CD4-positive, alpha-beta T cell treated with Interleukin-6 for 4 hours (primary cell): ENCODE measurements around the gene SARM1.
A peak's percentile ranks its signal among the peaks of the same experiment; 100 is the strongest.

ENCODE experiments used
- DNase-seq: peaks from one replicate; pipeline ENCODE4 v3.0.0-alpha.2; 2020; ENCODE audit warnings: mixed read lengths

The SARM1 gene

DNA sequence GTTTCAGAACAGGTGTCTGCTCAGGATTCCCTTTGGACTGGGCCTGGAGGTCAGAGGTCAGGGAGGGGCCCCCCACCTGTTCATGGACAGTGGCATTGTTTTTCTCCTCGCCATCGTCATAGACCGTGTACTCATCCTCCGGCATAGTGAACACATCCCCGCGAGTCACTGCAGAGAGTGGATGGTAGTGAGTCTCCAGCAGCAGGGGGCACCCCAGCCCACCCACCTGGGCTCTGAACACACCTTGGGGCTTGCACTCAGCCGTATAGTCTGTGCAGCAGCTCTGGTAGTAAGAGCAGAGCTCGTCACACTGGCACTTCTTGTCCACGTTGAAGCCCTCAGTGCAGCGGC is 1.8 kb upstream of the SARM1 start:
- peak; percentile 14 for DNase-seq

DNA sequence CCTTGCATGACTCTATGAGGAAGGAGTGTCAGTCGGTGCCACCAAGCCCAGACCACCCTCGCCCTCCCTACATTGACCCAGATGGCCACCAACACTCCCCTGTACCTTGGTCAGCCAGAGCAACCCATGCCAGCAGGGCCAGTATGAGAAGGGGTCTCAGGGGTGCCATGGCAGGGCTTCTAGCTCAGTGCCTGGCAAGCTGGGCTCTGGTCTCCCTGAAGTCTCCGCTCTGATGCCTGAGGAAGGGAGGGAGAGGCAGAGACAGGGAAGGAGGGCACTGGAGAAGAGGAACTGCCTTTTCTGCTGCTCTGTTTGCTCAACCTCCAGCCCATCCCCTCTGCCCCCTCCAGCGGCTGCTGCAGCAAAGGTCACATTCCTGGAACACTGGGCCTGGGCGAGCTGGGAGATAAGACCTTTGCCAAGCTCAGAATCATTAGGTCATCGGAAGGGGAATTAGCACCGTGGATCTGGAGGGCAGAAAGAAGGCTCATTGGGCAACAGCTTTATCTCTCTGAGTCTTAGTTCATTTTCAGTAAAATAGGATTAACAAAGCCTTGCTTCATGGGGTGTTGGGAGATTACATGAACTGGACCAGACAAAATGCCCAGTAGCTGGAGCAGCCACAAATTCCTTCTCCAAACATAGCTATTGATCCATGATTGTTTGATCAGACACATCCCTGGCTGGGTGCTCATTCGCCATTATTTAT is 1.3 kb upstream of the SARM1 start, which contains the start of gene VTN:
VTN (minus strand) TSS at position 273 of the 709 bp plus-strand sequence; CDS start at position 169, 104 bp downstream.
- no peak for DNase-seq

DNA sequence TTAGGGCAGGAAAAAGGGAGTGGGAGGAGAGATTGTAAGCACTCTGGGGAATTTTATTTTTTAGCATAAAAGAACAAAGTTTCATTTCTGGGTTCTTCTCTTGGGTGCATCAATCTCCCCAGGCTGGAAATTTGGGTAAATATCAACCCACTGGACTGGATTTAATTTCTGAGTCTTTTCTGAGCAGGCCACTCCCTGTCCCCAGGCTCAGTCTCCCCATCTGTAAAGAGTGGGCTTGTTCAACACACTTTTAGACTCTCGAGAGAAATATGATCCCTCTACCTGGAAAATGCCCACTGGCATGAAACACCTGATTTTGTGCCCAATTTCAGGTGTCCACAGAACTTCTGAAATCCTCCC is 770 bp upstream of the SARM1 start:
- DNase-seq = no peak

DNA sequence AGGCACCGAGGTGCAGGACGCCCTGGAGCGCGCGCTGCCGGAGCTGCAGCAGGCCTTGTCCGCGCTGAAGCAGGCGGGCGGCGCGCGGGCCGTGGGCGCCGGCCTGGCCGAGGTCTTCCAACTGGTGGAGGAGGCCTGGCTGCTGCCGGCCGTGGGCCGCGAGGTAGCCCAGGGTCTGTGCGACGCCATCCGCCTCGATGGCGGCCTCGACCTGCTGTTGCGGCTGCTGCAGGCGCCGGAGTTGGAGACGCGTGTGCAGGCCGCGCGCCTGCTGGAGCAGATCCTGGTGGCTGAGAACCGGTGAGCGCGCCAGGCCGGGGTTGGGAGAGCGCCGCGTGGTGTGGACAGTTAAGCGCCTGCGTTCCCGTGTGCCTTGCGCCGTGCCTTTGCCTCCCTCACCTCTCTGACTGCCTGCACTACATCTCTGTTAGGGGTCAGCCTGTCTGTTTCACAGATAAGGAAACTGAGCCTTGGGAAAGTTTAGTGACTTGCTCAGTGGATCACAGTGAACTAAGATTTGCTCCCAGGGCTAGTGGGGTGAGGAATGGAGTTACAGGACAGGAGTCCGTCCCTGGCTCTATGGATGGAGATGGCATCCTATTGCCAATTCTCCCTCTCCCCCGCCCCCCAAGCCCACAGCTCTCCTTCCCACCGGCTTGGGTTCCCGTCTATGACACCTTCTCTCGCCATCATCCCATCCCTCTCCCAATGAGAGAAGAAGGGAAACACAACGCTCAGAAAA is 880 bp downstream of the SARM1 start:
- peak; percentile 41 for DNase-seq

DNA sequence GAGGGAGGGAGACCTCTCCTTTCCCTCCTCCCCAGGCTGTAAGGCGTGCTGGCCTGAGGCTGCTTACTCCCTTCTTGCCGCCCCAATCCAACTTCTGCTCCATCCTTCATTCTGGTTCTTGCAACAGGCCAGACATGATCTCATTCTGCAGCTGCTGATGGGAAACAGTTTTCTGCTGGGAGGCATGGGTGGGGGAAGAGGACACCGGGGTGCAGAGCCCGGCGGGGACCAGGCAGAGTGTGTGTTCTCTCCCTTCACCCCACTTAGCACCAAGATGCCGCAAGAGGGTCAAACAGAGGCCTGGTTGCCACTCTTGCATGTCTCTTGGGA is 1.4 kb downstream of the SARM1 start:
- no peak for DNase-seq

DNA sequence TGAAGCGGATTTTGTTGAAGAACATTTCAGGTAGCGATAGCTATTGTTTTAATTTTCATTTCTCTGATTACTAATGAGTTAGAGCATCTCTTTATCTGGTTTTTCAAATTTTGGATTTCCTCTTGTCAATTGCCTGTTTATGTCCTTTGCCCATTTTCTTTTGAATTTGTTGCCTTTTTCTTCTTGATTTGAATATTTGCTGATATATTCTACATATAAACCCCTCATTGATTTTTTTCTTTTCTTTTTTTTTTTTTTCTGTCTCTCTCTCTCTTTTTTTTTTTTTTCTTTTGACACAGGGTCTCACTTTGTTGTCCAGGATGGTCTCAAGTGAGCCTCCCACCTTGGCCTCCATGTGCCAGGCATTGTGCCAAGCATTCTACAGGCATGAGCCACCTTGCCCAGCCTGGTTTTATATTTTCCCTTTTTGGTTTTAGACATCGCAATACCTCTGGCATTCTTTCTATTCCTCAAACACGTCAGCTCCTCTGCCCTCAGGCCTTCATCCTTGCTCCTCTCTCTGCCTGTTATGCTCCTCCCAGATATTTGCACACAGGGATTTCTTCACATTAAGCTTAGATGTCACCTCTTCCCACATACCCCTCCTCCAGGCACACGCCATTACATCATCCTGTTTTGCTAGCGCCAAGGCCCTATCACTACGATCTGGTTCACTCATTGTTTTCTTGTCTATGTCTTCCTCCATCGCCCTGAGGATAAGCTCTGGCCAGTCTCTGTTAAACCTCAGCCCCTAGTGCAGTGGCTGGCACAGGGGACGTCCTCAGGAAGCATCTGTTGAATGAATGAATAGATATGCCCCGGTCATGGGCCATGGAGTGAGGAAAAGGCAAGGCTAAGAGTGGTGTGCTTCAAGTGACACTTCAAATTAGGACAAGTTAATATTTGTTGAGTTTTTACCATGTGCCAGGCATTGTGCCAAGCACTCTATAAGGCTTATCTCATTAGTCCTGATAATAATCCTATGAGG is 8.6 kb downstream of the SARM1 start:
- no peak for DNase-seq

DNA sequence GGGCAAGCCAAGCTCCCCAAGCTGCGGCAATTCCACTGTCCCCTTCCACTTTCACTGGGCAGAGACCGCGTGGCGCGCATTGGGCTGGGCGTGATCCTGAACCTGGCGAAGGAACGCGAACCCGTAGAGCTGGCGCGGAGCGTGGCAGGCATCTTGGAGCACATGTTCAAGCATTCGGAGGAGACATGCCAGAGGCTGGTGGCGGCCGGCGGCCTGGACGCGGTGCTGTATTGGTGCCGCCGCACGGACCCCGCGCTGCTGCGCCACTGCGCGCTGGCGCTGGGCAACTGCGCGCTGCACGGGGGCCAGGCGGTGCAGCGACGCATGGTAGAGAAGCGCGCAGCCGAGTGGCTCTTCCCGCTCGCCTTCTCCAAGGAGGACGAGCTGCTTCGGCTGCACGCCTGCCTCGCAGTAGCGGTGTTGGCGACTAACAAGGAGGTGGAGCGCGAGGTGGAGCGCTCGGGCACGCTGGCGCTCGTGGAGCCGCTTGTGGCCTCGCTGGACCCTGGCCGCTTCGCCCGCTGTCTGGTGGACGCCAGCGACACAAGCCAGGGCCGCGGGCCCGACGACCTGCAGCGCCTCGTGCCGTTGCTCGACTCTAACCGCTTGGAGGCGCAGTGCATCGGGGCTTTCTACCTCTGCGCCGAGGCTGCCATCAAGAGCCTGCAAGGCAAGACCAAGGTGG is 9.8 kb downstream of the SARM1 start:
- peak; percentile 21 for DNase-seq

DNA sequence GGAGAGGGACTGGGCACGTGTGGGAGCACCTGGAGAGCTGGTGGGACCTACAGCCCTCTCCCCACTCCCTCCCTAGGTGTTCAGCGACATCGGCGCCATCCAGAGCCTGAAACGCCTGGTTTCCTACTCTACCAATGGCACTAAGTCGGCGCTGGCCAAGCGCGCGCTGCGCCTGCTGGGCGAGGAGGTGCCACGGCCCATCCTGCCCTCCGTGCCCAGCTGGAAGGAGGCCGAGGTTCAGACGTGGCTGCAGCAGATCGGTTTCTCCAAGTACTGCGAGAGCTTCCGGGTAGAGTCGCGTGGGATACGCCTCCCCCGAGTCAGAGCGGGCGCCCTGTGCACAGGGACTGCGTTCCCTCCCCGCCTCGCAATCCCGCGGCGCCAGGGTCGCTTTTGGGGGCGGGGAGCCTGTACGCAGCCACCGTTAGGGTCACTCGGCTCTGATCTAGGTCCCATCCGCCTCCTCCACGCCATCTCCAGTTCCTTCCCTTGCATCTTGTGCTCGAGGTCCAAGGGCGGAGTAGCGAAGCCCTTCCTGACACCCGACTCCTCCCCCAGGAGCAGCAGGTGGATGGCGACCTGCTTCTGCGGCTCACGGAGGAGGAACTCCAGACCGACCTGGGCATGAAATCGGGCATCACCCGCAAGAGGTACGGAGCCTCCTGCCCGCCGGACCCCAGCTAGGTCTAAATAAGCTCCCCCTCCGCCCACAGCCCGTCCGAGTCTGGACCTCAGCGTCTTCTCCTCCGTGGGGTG is 13.0 kb downstream of the SARM1 start:
- DNase-seq = peak; percentile 72

DNA sequence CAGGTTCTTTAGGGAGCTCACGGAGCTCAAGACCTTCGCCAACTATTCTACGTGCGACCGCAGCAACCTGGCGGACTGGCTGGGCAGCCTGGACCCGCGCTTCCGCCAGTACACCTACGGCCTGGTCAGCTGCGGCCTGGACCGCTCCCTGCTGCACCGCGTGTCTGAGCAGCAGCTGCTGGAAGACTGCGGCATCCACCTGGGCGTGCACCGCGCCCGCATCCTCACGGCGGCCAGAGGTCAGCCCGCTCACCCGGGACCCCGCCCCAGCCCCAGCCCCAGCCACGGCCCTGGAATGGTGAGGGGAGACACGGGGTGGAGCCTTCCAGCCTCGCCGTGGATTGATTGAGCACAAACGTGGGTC is 13.5 kb downstream of the SARM1 start:
- peak; percentile 11 for DNase-seq

DNA sequence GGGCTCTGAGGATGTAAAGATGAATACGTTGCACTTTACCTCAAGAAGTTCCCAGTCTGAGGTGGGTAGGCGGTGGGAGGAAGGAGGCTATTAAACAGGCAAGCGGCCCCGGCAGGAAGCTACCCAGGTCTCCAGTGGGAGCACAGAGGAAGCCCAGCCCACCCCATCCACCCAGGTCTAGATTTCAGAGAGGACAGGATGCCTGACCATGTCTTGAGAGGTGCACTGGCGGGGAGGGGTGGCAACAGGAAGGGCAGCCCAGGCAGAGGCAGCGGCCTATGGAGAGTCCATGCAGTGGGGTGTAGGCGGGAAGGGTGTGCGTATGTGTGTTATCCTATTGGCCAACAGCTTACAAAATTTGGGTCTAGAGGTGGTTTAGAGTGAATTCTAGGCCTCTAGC is 13.9 kb downstream of the SARM1 start:
- peak; percentile 12 for DNase-seq

DNA sequence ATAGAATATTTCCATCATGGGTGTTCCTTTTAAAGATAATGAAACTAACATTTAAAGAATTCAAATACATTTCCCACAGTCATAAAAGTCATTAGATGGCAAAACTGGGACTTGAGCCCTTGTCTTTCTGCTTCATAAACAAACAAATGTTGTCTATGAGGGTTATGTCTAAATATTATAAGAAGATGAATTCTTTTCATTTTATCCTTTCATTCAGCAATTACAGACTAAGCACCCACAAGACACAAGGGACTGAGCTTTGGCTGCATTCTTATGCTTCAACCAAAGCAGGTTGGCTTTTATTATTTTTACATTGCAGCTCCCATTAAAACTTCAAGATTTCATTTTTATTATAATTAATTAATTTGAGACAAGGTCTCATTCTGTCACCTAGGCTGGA is 14.9 kb downstream of the SARM1 start:
- DNase-seq = no peak

DNA sequence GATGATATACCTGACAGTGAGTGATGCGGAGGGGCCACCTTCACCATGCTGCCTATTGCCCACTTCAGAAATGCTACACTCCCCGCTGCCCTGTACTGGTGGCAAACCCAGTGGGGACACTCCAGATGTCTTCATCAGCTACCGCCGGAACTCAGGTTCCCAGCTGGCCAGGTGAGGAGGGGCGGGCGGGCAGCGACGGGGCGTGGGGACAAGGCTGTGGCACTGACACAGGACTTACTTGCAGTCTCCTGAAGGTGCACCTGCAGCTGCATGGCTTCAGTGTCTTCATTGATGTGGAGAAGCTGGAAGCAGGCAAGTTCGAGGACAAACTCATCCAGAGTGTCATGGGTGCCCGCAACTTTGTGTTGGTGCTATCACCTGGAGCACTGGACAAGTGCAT is 16.6 kb downstream of the SARM1 start:
- DNase-seq = no peak

DNA sequence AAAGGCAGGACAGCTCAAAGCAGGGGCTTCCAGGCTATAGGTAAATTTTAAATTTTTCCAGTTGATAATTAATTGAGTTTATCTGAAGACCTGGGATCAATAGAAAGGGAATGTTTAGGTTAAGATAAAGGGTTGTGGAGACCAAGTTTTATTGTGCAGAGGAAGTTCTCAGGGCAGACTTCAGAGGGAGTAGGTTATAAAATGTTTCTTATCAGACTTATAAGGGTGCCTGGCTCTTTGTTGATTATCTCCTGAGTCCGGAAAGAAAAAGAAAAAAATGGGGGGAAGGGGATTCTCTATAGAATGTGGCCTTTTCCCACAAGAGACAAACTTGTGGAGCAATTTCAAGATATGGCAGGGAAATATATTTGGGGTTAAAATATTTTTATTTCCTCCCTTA is 18.6 kb downstream of the SARM1 start:
- DNase-seq = no peak

DNA sequence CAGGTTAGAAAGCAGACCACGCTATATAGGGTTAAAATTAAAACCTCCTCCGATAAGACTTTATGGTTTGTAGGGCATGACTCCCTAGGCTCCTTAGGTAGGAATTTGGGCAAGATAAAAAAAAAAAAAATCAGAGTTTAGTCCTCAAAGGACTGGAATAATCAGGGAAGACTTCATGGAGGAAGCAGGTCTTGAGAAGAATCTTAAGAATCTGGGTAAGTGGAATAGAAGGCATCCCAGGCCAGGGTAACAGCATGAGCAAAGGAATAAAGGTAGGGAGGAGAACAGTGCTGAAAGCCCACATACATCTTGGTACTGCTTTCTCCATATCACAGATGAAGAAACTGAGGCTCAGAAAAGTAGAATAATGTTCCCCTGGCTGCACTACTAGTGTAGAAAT is 19.1 kb downstream of the SARM1 start:
- no peak for DNase-seq

DNA sequence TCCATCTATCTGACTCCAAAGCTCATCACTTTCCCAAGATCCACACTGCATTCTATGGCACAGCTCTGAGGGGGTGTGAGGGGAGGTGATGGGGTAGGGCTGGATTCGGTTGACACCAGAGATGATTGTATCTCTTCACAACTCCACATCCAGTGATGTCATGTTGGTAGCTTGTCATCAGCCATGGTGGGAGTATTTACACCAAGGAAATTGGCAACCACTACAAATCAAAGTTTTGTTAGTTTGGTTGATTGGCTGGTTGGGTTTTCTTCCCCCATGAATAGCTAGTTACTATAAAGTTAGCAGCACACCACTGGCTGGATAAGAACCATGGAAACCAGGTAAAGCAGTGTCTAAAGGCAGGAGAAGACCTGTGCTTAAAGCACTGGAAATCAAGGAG is 19.5 kb downstream of the SARM1 start:
- DNase-seq = no peak

DNA sequence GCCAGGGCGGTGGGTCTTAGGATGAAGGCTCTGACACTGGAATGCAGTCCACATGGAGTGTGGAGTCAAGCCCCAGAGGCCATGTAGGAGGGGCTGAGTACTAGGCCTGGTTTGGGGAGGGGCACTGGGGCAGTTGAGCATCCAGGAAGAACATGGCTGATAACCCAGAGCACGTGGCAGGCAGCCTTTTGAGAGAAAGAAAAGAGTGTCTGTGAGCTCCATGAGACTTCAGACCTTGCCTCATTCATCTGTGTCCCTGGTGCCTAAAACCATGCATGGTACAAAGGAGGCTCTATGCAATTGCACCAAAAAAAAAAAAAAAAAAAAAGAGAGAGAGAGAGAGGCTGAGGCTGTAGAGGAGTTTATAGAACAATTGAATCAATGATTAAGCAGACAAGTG is 19.9 kb downstream of the SARM1 start:
- no peak for DNase-seq

DNA sequence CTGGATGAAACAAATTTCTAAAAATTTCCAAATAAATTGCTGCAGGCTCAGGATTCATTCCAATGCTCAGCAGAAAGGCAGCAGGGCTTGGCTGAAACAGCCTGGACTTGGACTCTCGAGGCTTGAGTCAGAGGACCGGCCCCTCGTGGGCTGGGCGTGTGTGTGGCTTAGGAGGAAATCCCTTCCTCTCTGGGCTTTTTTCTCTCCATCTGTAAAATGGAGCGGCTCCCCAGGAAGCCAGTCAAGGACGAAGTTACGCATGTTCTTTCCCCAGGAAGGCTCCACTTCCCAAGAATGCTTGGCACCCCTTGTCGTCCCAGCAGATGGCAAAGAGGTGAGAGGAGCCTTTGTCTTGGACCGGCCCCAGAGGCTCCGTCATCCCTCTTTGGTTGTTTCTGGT is 21.0 kb downstream of the SARM1 start:
- DNase-seq = no peak

DNA sequence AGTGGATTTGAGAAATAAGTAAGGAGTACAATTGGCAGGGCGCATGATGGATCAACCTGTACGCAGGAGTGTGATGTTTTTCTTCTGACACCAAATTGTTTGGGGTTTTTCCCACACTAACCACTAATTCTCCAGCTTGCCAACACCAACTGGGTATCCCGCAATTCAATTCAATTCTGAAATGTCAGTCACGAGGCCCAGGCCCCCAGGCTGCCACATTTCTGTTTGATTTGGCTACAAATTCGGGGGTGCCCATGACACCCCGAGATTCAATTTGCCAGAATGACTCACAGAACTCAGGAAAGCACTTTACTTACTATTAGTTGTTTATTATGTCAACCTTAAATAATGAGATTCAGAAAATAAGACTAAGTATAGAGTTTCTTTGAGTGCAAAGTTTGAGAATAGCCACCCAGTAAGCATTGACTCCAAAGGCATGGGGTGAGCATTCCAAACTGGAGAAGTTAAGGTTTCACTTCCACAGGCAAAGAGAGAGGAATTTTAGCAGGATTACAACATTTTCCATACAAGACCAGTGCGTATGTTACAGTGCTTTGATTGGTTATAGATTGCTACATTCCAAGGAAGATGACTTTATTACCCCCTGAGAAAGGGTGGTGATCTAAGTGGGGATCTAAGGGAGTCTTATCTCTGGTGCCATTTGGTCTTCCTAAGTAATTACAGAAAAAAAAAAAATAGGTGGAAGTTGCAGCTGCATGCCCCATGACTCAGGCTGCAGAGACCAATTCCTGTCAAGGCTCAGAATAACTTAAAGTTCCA is 23.0 kb downstream of the SARM1 start:
- no peak for DNase-seq

DNA sequence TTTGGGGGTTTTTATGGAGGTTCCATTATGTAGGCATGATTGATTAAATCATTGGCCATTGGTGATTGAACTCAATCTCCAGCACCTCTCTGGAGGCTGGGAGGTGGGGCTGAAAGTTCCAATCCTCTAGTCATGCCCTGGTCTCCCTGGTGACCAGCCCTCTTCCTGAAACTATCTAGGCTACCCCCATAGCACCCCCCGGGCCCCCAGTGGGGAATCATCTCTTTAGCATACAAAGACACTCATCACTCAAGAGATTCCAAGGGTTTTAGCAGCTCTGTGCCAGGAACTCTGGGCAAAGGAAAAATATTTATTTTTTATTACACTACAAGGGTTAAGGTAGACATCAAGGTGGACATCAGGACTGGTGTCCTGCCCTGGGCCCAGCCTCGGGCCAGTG is 23.9 kb downstream of the SARM1 start:
- no peak for DNase-seq

DNA sequence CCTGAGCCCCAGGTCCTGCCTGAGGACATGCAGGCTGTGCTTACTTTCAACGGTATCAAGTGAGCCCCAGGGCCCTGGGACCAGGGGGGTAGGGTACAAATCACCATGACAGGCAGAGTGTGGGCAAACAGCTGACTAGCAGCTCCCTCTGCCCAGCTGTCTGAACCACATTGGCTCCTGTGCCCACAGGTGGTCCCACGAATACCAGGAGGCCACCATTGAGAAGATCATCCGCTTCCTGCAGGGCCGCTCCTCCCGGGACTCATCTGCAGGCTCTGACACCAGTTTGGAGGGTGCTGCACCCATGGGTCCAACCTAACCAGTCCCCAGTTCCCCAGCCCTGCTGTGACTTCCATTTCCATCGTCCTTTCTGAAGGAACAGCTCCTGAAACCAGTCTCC is 24.5 kb downstream of the SARM1 start:
- no peak for DNase-seq

DNA sequence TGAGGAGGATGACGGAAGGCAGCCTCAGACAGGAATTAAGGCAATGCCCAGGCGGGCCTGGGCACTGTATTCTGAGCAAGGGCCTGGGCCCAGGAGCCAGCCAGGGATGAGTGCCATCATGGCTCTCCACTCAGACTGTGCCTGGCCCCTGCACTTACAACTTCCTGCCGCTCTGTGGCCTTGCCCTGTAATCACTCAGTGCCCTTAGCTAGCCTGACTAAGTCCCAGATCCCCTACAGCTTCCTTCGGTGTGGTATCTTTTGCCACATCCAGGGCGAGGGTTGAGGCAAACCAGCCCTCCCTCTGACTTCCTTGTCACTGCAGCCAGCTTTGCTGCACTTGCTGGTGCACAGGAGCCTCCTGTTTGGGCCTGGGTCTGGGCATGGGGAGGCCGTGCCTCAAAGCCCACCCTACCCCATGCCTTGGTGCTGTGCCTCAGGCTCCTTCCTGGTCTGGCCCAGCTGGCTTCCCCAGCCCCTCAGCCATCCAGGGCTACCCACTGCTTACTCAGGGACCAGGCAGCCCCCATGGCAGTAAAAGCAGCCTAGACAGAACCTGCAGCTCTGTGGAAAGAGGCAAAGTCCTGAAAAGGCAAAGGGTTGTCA is 25.2 kb downstream of the SARM1 start:
- DNase-seq = no peak
